Measurements from ENCODE around the gene SEPTIN5.
A peak's percentile ranks its signal among the peaks of the same experiment; 100 is the strongest.

SEPTIN5 gene

GRCh38 chr22:19708321-19709011 lies 5.8 kb upstream of the SEPTIN5 start:
- peaks cover 15% of the 10 kb centered on the region for H3K27me3 Mint-ChIP-seq (ENCODE audit: low read depth)
- no peaks in the 10 kb centered on the region for H3K9me3 Mint-ChIP-seq
- H3K36me3 Mint-ChIP-seq (ENCODE audit: low read depth), result no peaks in the 10 kb centered on the region
- H3K4me1 Mint-ChIP-seq (ENCODE audit: low read depth), result no peaks in the 10 kb centered on the region
- H3K27ac Mint-ChIP-seq, result no peak overlapping the region
- H3K4me3 Mint-ChIP-seq, result no peak overlapping the region

- Mint-ChIP-seq H3K4me1 (ENCODE audit: low read depth) (peaks cover 1% of the 10 kb centered on the region), H3K36me3 (ENCODE audit: low read depth) (no peaks in the 10 kb centered on the region), H3K9me3 (no peaks in the 10 kb centered on the region), H3K4me3 (no peak overlapping the region), H3K27ac (no peak overlapping the region), H3K27me3 (ENCODE audit: low read depth) (peaks cover 19% of the 10 kb centered on the region)
Measured at GRCh38 chr22:19709063-19709769, 5.1 kb upstream of the SEPTIN5 start.

GRCh38 chr22:19710020-19710768 lies 4.1 kb upstream of the SEPTIN5 start:
- peaks cover 21% of the 10 kb centered on the region for H3K27me3 Mint-ChIP-seq (ENCODE audit: low read depth)
- no peaks in the 10 kb centered on the region for H3K9me3 Mint-ChIP-seq
- H3K4me3 Mint-ChIP-seq, result no peak overlapping the region
- no peak overlapping the region for H3K27ac Mint-ChIP-seq
- H3K4me1 Mint-ChIP-seq (ENCODE audit: low read depth), result peaks cover 1% of the 10 kb centered on the region
- H3K36me3 Mint-ChIP-seq (ENCODE audit: low read depth), result no peaks in the 10 kb centered on the region

GRCh38 chr22:19710769-19711106 lies 3.6 kb upstream of the SEPTIN5 start:
- H3K27ac Mint-ChIP-seq, result no peak overlapping the region

GRCh38 chr22:19713245-19713644 lies 1.1 kb upstream of the SEPTIN5 start:
- H3K27me3 Mint-ChIP-seq (ENCODE audit: low read depth), result peaks cover 26% of the 10 kb centered on the region
- H3K36me3 Mint-ChIP-seq (ENCODE audit: low read depth), result no peaks in the 10 kb centered on the region
- H3K4me3 Mint-ChIP-seq, result no peak overlapping the region
- H3K27ac Mint-ChIP-seq, result no peak overlapping the region
- H3K9me3 Mint-ChIP-seq, result no peaks in the 10 kb centered on the region
- peaks cover 3% of the 10 kb centered on the region for H3K4me1 Mint-ChIP-seq (ENCODE audit: low read depth)

More at GRCh38 chr22:19710769-19711106, 3.6 kb upstream of the SEPTIN5 start:
- Mint-ChIP-seq H3K36me3 (ENCODE audit: low read depth) (no peaks in the 10 kb centered on the region), H3K27me3 (ENCODE audit: low read depth) (peaks cover 22% of the 10 kb centered on the region), H3K4me1 (ENCODE audit: low read depth) (peaks cover 1% of the 10 kb centered on the region), H3K9me3 (no peaks in the 10 kb centered on the region), H3K4me3 (no peak overlapping the region)

- Mint-ChIP-seq H3K27ac (no peak overlapping the region), H3K4me3 (peak overlapping the region; percentile 63), H3K36me3 (ENCODE audit: low read depth) (no peaks in the 10 kb centered on the region), H3K27me3 (ENCODE audit: low read depth) (peaks cover 26% of the 10 kb centered on the region), H3K4me1 (ENCODE audit: low read depth) (peaks cover 3% of the 10 kb centered on the region), H3K9me3 (no peaks in the 10 kb centered on the region)
Measured at GRCh38 chr22:19713650-19714311, 522 bp upstream of the SEPTIN5 start.

- Mint-ChIP-seq H3K9me3 (no peaks in the 10 kb centered on the region), H3K36me3 (ENCODE audit: low read depth) (no peaks in the 10 kb centered on the region), H3K27me3 (ENCODE audit: low read depth) (peaks cover 38% of the 10 kb centered on the region), H3K4me1 (ENCODE audit: low read depth) (peaks cover 6% of the 10 kb centered on the region), H3K27ac (no peak overlapping the region), H3K4me3 (no peak overlapping the region)
Measured at GRCh38 chr22:19715188-19715930, 1.1 kb downstream of the SEPTIN5 start.

- no peaks in the 10 kb centered on the region for H3K9me3 Mint-ChIP-seq
- no peak overlapping the region for H3K27ac Mint-ChIP-seq
- peaks cover 47% of the 10 kb centered on the region for H3K27me3 Mint-ChIP-seq (ENCODE audit: low read depth)
- H3K36me3 Mint-ChIP-seq (ENCODE audit: low read depth), result no peaks in the 10 kb centered on the region
- H3K4me3 Mint-ChIP-seq, result no peak overlapping the region
- H3K4me1 Mint-ChIP-seq (ENCODE audit: low read depth), result peaks cover 6% of the 10 kb centered on the region
Measured at GRCh38 chr22:19716041-19716828, 1.9 kb downstream of the SEPTIN5 start.

- Mint-ChIP-seq H3K4me3 (no peak overlapping the region), H3K4me1 (ENCODE audit: low read depth) (peaks cover 6% of the 10 kb centered on the region), H3K27me3 (ENCODE audit: low read depth) (peaks cover 50% of the 10 kb centered on the region), H3K9me3 (no peaks in the 10 kb centered on the region), H3K27ac (no peak overlapping the region), H3K36me3 (ENCODE audit: low read depth) (no peaks in the 10 kb centered on the region)
Measured at GRCh38 chr22:19716829-19717105, 2.5 kb downstream of the SEPTIN5 start.

GRCh38 chr22:19717181-19717580 lies 2.9 kb downstream of the SEPTIN5 start:
- no peak overlapping the region for H3K4me3 Mint-ChIP-seq
- no peaks in the 10 kb centered on the region for H3K36me3 Mint-ChIP-seq (ENCODE audit: low read depth)
- no peak overlapping the region for H3K27ac Mint-ChIP-seq
- peaks cover 47% of the 10 kb centered on the region for H3K27me3 Mint-ChIP-seq (ENCODE audit: low read depth)
- H3K9me3 Mint-ChIP-seq, result no peaks in the 10 kb centered on the region
- peaks cover 6% of the 10 kb centered on the region for H3K4me1 Mint-ChIP-seq (ENCODE audit: low read depth)

GRCh38 chr22:19717691-19718455 lies 3.6 kb downstream of the SEPTIN5 start:
- H3K27me3 Mint-ChIP-seq (ENCODE audit: low read depth), result peaks cover 45% of the 10 kb centered on the region
- peaks cover 6% of the 10 kb centered on the region for H3K4me1 Mint-ChIP-seq (ENCODE audit: low read depth)
- no peak overlapping the region for H3K27ac Mint-ChIP-seq
- no peaks in the 10 kb centered on the region for H3K9me3 Mint-ChIP-seq
- H3K4me3 Mint-ChIP-seq, result peak overlapping the region; percentile 72
- H3K36me3 Mint-ChIP-seq (ENCODE audit: low read depth), result no peaks in the 10 kb centered on the region

GRCh38 chr22:19718456-19719049 lies 4.2 kb downstream of the SEPTIN5 start:
- Mint-ChIP-seq H3K4me3 (no peak overlapping the region), H3K27ac (no peak overlapping the region), H3K4me1 (ENCODE audit: low read depth) (peaks cover 6% of the 10 kb centered on the region), H3K9me3 (no peaks in the 10 kb centered on the region), H3K36me3 (ENCODE audit: low read depth) (no peaks in the 10 kb centered on the region), H3K27me3 (ENCODE audit: low read depth) (peaks cover 45% of the 10 kb centered on the region)

GRCh38 chr22:19719050-19719482 lies 4.8 kb downstream of the SEPTIN5 start:
- H3K27ac Mint-ChIP-seq, result no peak overlapping the region
- peaks cover 43% of the 10 kb centered on the region for H3K27me3 Mint-ChIP-seq (ENCODE audit: low read depth)
- no peaks in the 10 kb centered on the region for H3K36me3 Mint-ChIP-seq (ENCODE audit: low read depth)
- peaks cover 5% of the 10 kb centered on the region for H3K4me1 Mint-ChIP-seq (ENCODE audit: low read depth)
- peak overlapping the region; percentile 57 for H3K4me3 Mint-ChIP-seq
- H3K9me3 Mint-ChIP-seq, result no peaks in the 10 kb centered on the region

Data from T-helper 1 cell treated with Interleukin-12 subunit alpha and Interleukin-12 subunit beta and Interleukin-4 antibody, amounts not matched to agents 30 μg/mL and 1 μg/mL, for 36 hours (primary cell).